A549 (cell line): ENCODE measurements around the gene GRIK1. TPM values are rescaled to one million over a fixed set of nuclear protein-coding genes. Genes with fewer than 3 reads are reported as not detected.

ENCODE experiments used
- ATAC-seq, 2 experiments: fragments of 200-7000 bp in 1 of 2; fragments of >200 bp in 1 of 2; cut with Nextera tagmentation in 1 of 2; cut with Tn5 transposase in 1 of 2; 3 replicates each; pipeline versions ENCODE4 v1.8.0 to v1.9.1; 2018 to 2020; ENCODE audit warnings: mild to moderate bottlenecking in 1 of 2, moderate library complexity in 1 of 2
- CTCF ChIA-PET: fragments of 300-600 bp; sonication (Branson Sonifier 250); formaldehyde crosslinking; extraction: SDS; loops from one replicate; lab custom pipeline; 2021; ENCODE audit warnings: antibody characterized with exemption, inconsistent platforms; lab: Yijun Ruan, JAX
- POLR2A ChIA-PET: fragments of 350-600 bp; formaldehyde crosslinking; extraction: SDS; loops from one replicate; lab custom pipeline; 2021; ENCODE audit warnings: antibody characterized with exemption, inconsistent platforms; lab: Yijun Ruan, JAX
- DNase-seq, 2 experiments: peaks; one replicate each; pipeline versions ENCODE4 v3.0.0 to v3.0.0-alpha.2; 2011 to 2016; ENCODE audit warnings: low read depth in 1 of 2, low spot score in 1 of 2
- FAIRE-seq: peaks from 2 replicates; lab custom pipeline; 2011; peaks lifted over from hg19 to GRCh38; lab: Jason Lieb, UNC
- H3K27ac ChIP-seq, 2 experiments: fragments of >200 bp; sonication (Bioruptor Twin); formaldehyde crosslinking; 3 replicates each; pipeline ENCODE4 v1.5.1; 2016 to 2017
- H3K4me1 ChIP-seq: fragments of >200 bp; sonication (Bioruptor Twin); formaldehyde crosslinking; 3 replicates; pipeline ENCODE4 v1.6.1; 2016
- H3K4me2 ChIP-seq: fragments of >200 bp; sonication (Bioruptor Twin); formaldehyde crosslinking; 3 replicates; pipeline ENCODE4 v1.6.1; 2016
- H3K4me3 ChIP-seq: fragments of >200 bp; sonication (Bioruptor Twin); formaldehyde crosslinking; 3 replicates; pipeline ENCODE4 v1.5.1; 2016
- H3K9me3 ChIP-seq: fragments of >200 bp; sonication (Bioruptor Twin); formaldehyde crosslinking; 3 replicates; pipeline ENCODE4 v1.6.1; 2016
- ATOH8 ChIP-seq: fragments of 250-450 bp; sonication (Bioruptor Pico); IDR thresholded peaks from 2 replicates; pipeline ENCODE4 v1.5.0; 2020; ENCODE audit warnings: low read depth, mild to moderate bottlenecking, moderate library complexity
- CBX2 ChIP-seq: fragments of 200-600 bp; sonication (generic); IDR thresholded peaks from 2 replicates; pipeline ENCODE4 v1.6.1; 2016; ENCODE audit warnings: low read depth, mild to moderate bottlenecking, borderline replicate concordance
- CEBPB ChIP-seq, 2 experiments: fragments of >200 bp in 1 of 2; sonication (Bioruptor Twin) in 1 of 2; formaldehyde crosslinking in 1 of 2; IDR thresholded peaks; 2 replicates each; pipeline ENCODE4 v1.6.1; 2012 to 2016
- CHD2 ChIP-seq: fragments of 150-350 bp; IDR thresholded peaks from 2 replicates; pipeline ENCODE4 v1.6.1; 2014; ENCODE audit warnings: low read length; ENCODE audit not compliant: partially characterized antibody
- E2F6 ChIP-seq: IDR thresholded peaks from 2 replicates; pipeline ENCODE4 v1.6.1; 2012; ENCODE audit warnings: low read depth, borderline replicate concordance
- EP300 ChIP-seq, 2 experiments: fragments of >200 bp; sonication (Bioruptor Twin); formaldehyde crosslinking; IDR thresholded peaks; 2 replicates in 1 of 2; 3 replicates in 1 of 2; pipeline ENCODE4 v1.6.1; 2016 to 2017
- FOSL2 ChIP-seq, 2 experiments: fragments of 450-650 bp in 1 of 2; fragments of >200 bp in 1 of 2; sonication (Bioruptor Twin) in 1 of 2; formaldehyde crosslinking; IDR thresholded peaks; 2 replicates each; pipeline versions ENCODE4 v1.5.0 to v1.6.1; 2016 to 2020; ENCODE audit warnings: mild to moderate bottlenecking in 1 of 2, moderate library complexity in 1 of 2
- FOXS1 ChIP-seq: fragments of 250-450 bp; sonication (Bioruptor Pico); IDR thresholded peaks from 2 replicates; pipeline ENCODE4 v1.5.0; 2020; ENCODE audit warnings: mild to moderate bottlenecking, moderate library complexity
- GATA3 ChIP-seq: IDR thresholded peaks from 2 replicates; pipeline ENCODE4 v1.6.1; 2012; ENCODE audit warnings: borderline replicate concordance
- HEYL ChIP-seq: fragments of 250-450 bp; sonication (Bioruptor Pico); IDR thresholded peaks from 2 replicates; pipeline ENCODE4 v1.8.0; 2021; ENCODE audit warnings: mild to moderate bottlenecking, moderate library complexity
- HOXA7 ChIP-seq: fragments of 250-450 bp; sonication (Bioruptor Pico); IDR thresholded peaks from 2 replicates; pipeline ENCODE4 v1.5.0; 2020; ENCODE audit warnings: mild to moderate bottlenecking, moderate library complexity
- HOXB13 ChIP-seq: fragments of 250-450 bp; sonication (Bioruptor Pico); IDR thresholded peaks from 2 replicates; pipeline ENCODE4 v1.5.0; 2020; ENCODE audit warnings: low read depth, mild to moderate bottlenecking, moderate library complexity
- HOXB5 ChIP-seq: fragments of 250-450 bp; sonication (Bioruptor Pico); IDR thresholded peaks from 2 replicates; pipeline ENCODE4 v1.5.0; 2020; ENCODE audit warnings: mild to moderate bottlenecking, moderate library complexity
- JUN ChIP-seq, 2 experiments: fragments of >200 bp; sonication (Bioruptor Twin); formaldehyde crosslinking; IDR thresholded peaks; 2 replicates in 1 of 2; 3 replicates in 1 of 2; pipeline ENCODE4 v1.6.1; 2016 to 2017
- MAZ ChIP-seq: fragments of 150-350 bp; IDR thresholded peaks from 2 replicates; pipeline ENCODE4 v1.6.1; 2014; ENCODE audit warnings: antibody characterized with exemption, low read depth, low read length, borderline replicate concordance
- NFE2L2 ChIP-seq: fragments of 150-350 bp; conservative IDR thresholded peaks from 2 replicates; pipeline ENCODE4 v1.6.1; 2014; ENCODE audit warnings: low read length
- NR3C1 ChIP-seq: fragments of >200 bp; sonication (Bioruptor Twin); formaldehyde crosslinking; IDR thresholded peaks from 3 replicates; pipeline ENCODE4 v1.6.1; 2017
- PHF8 ChIP-seq: fragments of 200-600 bp; sonication (generic); IDR thresholded peaks from 2 replicates; pipeline ENCODE4 v1.6.1; 2016; ENCODE audit warnings: low read depth, mild to moderate bottlenecking, antibody characterized with exemption, moderate library complexity, borderline replicate concordance
- POLR2A ChIP-seq: IDR thresholded peaks from 2 replicates; pipeline ENCODE4 v1.6.1; 2012; ENCODE audit warnings: mild to moderate bottlenecking, low read length
- REST ChIP-seq: fragments of 200-600 bp; sonication (generic); IDR thresholded peaks from 2 replicates; pipeline ENCODE4 v1.6.1; 2016; ENCODE audit warnings: antibody characterized with exemption, mild to moderate bottlenecking, moderate library complexity
- RFX5 ChIP-seq: fragments of 450-650 bp; IDR thresholded peaks from 2 replicates; pipeline ENCODE4 v1.7.1; 2014; ENCODE audit warnings: antibody characterized with exemption, mild to moderate bottlenecking, moderate library complexity
- RNF2 ChIP-seq: fragments of 200-600 bp; sonication (generic); IDR thresholded peaks from 2 replicates; pipeline ENCODE4 v1.6.1; 2016; ENCODE audit warnings: low read depth, mild to moderate bottlenecking, antibody characterized with exemption, moderate library complexity, borderline replicate concordance
- ZFP36 ChIP-seq: fragments of 450-650 bp; IDR thresholded peaks from 2 replicates; pipeline ENCODE4 v1.6.1; 2014; ENCODE audit warnings: borderline replicate concordance; ENCODE audit not compliant: partially characterized antibody
- WGBS: methylation state at CpG from one replicate; pipeline ENCODE4 v1.1.6; 2017; ENCODE audit errors: missing lambda C conversion rate; 5-methylcytosine and 5-hydroxymethylcytosine counted together
- polyA plus RNA-seq, 4 experiments: library from polyadenylated mRNA; depleted of rRNA in 3 of 4; stranded (reverse); fragments of >200 nt; fragmentation: RNase III in 1 of 4; extraction: RNeasy Plus Mini Kit Qiagen cat#74134 plus additional on column Dnase treatment in 1 of 4; gene quantifications; 2 replicates in 3 of 4; 3 replicates in 1 of 4; pipeline ENCODE4 v1.2.3, GENCODE V29; 2011 to 2017
- TF ChIP-seq, protein P1 (sequence below): IDR thresholded peaks from 2 replicates; pipeline ENCODE4 v1.6.1; 2012
- TF ChIP-seq, protein P2 (sequence below): fragments of >200 bp; sonication (Bioruptor Twin); formaldehyde crosslinking; IDR thresholded peaks from 3 replicates; pipeline ENCODE4 v1.6.1; 2016

The GRIK1 gene
- polyA plus RNA-seq, 2 of the 4 experiments (the other 2 are of a cell fraction), result not detected

GRCh38 chr21:29581393-29581792 is 358.4 kb downstream of the GRIK1 start:
- Histone ChIP-seq H3K9me3 (no peaks in the 10 kb centered on the region), H3K4me1 (no peaks in the 10 kb centered on the region), H3K27ac (no peak overlapping the region), H3K4me3 (no peak overlapping the region), H3K4me2 (no peak overlapping the region)
- no peak for TF ChIP-seq E2F6
- no peak for TF ChIP-seq ZFP36
- no peak for TF ChIP-seq NFE2L2
- TF ChIP-seq, protein P1, sequence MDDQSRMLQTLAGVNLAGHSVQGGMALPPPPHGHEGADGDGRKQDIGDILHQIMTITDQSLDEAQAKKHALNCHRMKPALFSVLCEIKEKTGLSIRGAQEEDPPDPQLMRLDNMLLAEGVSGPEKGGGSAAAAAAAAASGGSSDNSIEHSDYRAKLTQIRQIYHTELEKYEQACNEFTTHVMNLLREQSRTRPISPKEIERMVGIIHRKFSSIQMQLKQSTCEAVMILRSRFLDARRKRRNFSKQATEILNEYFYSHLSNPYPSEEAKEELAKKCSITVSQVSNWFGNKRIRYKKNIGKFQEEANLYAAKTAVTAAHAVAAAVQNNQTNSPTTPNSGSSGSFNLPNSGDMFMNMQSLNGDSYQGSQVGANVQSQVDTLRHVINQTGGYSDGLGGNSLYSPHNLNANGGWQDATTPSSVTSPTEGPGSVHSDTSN, result no peak
- TF ChIP-seq POLR2A, result no peak
- TF ChIP-seq ATOH8 (CRISPR knock-in tag), result no peak
- TF ChIP-seq CEBPB (IDR thresholded peaks at IDR 0.05), result no peak
- TF ChIP-seq JUN (IDR thresholded peaks at IDR 0.05), result no peak
- TF ChIP-seq CHD2, result no peak
- TF ChIP-seq EP300 (IDR thresholded peaks at IDR 0.05), result no peak
- TF ChIP-seq CBX2, result no peak
- ChIA-PET CTCF (no interaction called here), POLR2A (no interaction called here)
- ATAC-seq (no peak), FAIRE-seq (no peak), DNase-seq (no peak)
- whole genome bisulfite sequencing, result 14% methylated on average over 4 of the region's 5 CpGs

DNA sequence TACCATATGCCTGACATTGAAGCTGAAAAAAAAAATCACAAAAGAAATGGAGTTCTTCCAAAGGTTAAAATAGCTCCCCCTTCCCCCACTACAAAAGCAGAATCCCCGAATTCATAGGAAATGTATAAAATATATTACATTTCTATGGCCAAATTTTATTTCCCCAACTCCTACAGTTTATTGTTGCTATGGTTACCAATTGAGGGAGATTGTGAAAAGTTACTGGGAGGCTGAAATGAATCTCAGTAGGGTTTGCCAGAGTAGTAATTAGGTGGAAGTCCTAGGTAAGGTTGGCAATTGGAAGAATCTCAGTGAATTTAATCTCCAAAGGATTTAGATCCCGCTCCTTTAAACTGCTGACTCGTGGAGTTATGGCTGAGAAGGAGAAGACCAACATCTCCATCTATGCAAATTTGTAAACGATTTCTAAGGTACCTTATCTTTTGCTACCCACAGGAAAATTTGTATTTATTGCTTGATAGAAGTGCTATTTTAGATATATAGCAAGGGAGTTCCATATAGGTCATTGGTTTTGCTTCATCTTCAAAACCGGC is 359.0 kb downstream of the GRIK1 start:
- FAIRE-seq, result no peak
- Histone ChIP-seq H3K4me2 (no peak overlapping the region), H3K9me3 (no peaks in the 10 kb centered on the region), H3K4me3 (no peak overlapping the region), H3K27ac (no peak overlapping the region), H3K4me1 (no peaks in the 10 kb centered on the region)
- no peak for DNase-seq
- WGBS, result 14% methylated on average over 5 of the region's 5 CpGs
- TF ChIP-seq FOXS1 (CRISPR knock-in tag), result no peak
- no peak for TF ChIP-seq NR3C1
- no peak for TF ChIP-seq CHD2
- TF ChIP-seq HEYL, result no peak
- TF ChIP-seq GATA3, result no peak
- no peak for TF ChIP-seq HOXB13 (CRISPR knock-in tag)
- no peak for TF ChIP-seq HOXB5 (CRISPR knock-in tag)
- no peak for TF ChIP-seq FOSL2 (IDR thresholded peaks at IDR 0.05)
- TF ChIP-seq FOSL2 (CRISPR knock-in tag; IDR thresholded peaks at IDR 0.05), result no peak
- TF ChIP-seq HOXA7, result no peak
- TF ChIP-seq, protein P2, sequence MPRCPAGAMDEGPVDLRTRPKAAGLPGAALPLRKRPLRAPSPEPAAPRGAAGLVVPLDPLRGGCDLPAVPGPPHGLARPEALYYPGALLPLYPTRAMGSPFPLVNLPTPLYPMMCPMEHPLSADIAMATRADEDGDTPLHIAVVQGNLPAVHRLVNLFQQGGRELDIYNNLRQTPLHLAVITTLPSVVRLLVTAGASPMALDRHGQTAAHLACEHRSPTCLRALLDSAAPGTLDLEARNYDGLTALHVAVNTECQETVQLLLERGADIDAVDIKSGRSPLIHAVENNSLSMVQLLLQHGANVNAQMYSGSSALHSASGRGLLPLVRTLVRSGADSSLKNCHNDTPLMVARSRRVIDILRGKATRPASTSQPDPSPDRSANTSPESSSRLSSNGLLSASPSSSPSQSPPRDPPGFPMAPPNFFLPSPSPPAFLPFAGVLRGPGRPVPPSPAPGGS, result no peak
- TF ChIP-seq PHF8, result no peak
- ChIA-PET POLR2A (no interaction called here), CTCF (no interaction called here)
- ATAC-seq, result no peak

GRCh38 chr21:29578306-29578705 is 361.5 kb downstream of the GRIK1 start:
- ChIA-PET POLR2A (no interaction called here), CTCF (no interaction called here)
- H3K9me3 ChIP-seq, result no peaks in the 10 kb centered on the region
- TF ChIP-seq REST, result no peak
- no peak for TF ChIP-seq RFX5
- no peak for TF ChIP-seq MAZ
- TF ChIP-seq RNF2, result no peak
- 39% methylated on average over 7 of the region's 7 CpGs for WGBS
- no peaks in the 10 kb centered on the region for H3K4me1 ChIP-seq
- FAIRE-seq, result no peak
- no peak overlapping the region for H3K4me2 ChIP-seq
- no peak for ATAC-seq
- DNase-seq, result no peak
- no peak overlapping the region for H3K27ac ChIP-seq
- H3K4me3 ChIP-seq, result no peak overlapping the region
